ENCODE results near the gene RBM19.

The RBM19 gene

GRCh38 chr12:113926788-113927187 is 39.3 kb downstream of the RBM19 start:
- TF ChIP-seq EZH2phosphoT487 (IDR thresholded peaks at IDR 0.05; ENCODE audit: low read length) (no peak), EZH2 (optimal IDR thresholded peaks at IDR 0.05; ENCODE audit: low read depth, low read length) (no peak)
- TF ChIP-seq, protein P1, sequence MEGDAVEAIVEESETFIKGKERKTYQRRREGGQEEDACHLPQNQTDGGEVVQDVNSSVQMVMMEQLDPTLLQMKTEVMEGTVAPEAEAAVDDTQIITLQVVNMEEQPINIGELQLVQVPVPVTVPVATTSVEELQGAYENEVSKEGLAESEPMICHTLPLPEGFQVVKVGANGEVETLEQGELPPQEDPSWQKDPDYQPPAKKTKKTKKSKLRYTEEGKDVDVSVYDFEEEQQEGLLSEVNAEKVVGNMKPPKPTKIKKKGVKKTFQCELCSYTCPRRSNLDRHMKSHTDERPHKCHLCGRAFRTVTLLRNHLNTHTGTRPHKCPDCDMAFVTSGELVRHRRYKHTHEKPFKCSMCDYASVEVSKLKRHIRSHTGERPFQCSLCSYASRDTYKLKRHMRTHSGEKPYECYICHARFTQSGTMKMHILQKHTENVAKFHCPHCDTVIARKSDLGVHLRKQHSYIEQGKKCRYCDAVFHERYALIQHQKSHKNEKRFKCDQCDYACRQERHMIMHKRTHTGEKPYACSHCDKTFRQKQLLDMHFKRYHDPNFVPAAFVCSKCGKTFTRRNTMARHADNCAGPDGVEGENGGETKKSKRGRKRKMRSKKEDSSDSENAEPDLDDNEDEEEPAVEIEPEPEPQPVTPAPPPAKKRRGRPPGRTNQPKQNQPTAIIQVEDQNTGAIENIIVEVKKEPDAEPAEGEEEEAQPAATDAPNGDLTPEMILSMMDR (IDR thresholded peaks at IDR 0.05; ENCODE audit: low read length): no peak
- H4K20me1 ChIP-seq (ENCODE audit: insufficient read depth, low read length): no peaks in the 10 kb centered on the region
- H3K36me3 ChIP-seq (replicated peaks; ENCODE audit: insufficient read depth, low read length): no peaks in the 10 kb centered on the region
- no peaks in the 10 kb centered on the region for H3K4me1 ChIP-seq (ENCODE audit: low read length)
- H3K79me2 ChIP-seq (ENCODE audit: low read length): no peaks in the 10 kb centered on the region
- no peaks in the 10 kb centered on the region for H3F3A ChIP-seq (ENCODE audit: insufficient read depth, low read length)
- H3K9me2 ChIP-seq (replicated peaks; ENCODE audit: insufficient read depth, low read length): no peaks in the 10 kb centered on the region
- no peak overlapping the region for H3K9ac ChIP-seq (ENCODE audit: low read length)
- H3K9me3 ChIP-seq (replicated peaks; ENCODE audit: insufficient read depth, low read length): no peaks in the 10 kb centered on the region
- H3K27me3 ChIP-seq (replicated peaks; ENCODE audit: insufficient read depth, low read length): no peaks in the 10 kb centered on the region
- H3K4me3 ChIP-seq (ENCODE audit: low read length): no peak overlapping the region
- H3K27ac ChIP-seq (ENCODE audit: low read length): no peak overlapping the region
- H2AFZ ChIP-seq (ENCODE audit: low read length): no peak overlapping the region
- no peak overlapping the region for H3K4me2 ChIP-seq (ENCODE audit: low read depth, low read length)
- no peak for DNase-seq

GRCh38 chr12:113924341-113924740 is 41.8 kb downstream of the RBM19 start:
- no peaks in the 10 kb centered on the region for H3K9me3 ChIP-seq (replicated peaks; ENCODE audit: insufficient read depth, low read length)
- H3F3A ChIP-seq (ENCODE audit: insufficient read depth, low read length): no peaks in the 10 kb centered on the region
- TF ChIP-seq EZH2 (optimal IDR thresholded peaks at IDR 0.05; ENCODE audit: low read depth, low read length) (no peak), EZH2phosphoT487 (IDR thresholded peaks at IDR 0.05; ENCODE audit: low read length) (no peak)
- TF ChIP-seq, protein P1 (IDR thresholded peaks at IDR 0.05; ENCODE audit: low read length): no peak
- H2AFZ ChIP-seq (ENCODE audit: low read length): no peak overlapping the region
- H4K20me1 ChIP-seq (ENCODE audit: insufficient read depth, low read length): no peaks in the 10 kb centered on the region
- no peak overlapping the region for H3K4me2 ChIP-seq (ENCODE audit: low read depth, low read length)
- no peak overlapping the region for H3K9ac ChIP-seq (ENCODE audit: low read length)
- H3K27ac ChIP-seq (ENCODE audit: low read length): no peak overlapping the region
- DNase-seq: no peak
- no peak overlapping the region for H3K4me3 ChIP-seq (ENCODE audit: low read length)
- no peaks in the 10 kb centered on the region for H3K79me2 ChIP-seq (ENCODE audit: low read length)
- no peaks in the 10 kb centered on the region for H3K27me3 ChIP-seq (replicated peaks; ENCODE audit: insufficient read depth, low read length)
- no peaks in the 10 kb centered on the region for H3K36me3 ChIP-seq (replicated peaks; ENCODE audit: insufficient read depth, low read length)
- no peaks in the 10 kb centered on the region for H3K9me2 ChIP-seq (replicated peaks; ENCODE audit: insufficient read depth, low read length)
- no peaks in the 10 kb centered on the region for H3K4me1 ChIP-seq (ENCODE audit: low read length)

DNA sequence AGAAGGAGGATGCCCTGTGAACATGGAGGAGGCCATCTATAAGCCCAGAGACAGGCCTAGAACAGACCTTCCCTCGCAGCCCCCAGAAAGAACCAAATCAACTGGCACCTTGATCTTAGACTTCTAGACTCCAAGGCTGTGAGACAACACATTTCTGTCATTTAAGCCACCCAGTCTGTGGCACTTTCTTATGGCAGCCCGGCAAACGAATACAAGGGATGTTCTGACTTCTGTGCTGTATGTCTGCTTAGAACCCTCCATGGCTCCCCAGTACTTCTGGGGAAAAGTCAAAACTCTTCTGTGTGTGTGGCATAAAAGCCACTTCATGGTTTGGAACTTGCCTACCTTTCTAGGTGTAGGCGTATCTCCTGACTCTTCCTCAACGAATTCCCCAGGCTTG is 42.9 kb downstream of the RBM19 start:
- Histone ChIP-seq H3K4me2 (ENCODE audit: low read depth, low read length) (no peak overlapping the region), H3K4me1 (ENCODE audit: low read length) (no peaks in the 10 kb centered on the region), H3K79me2 (ENCODE audit: low read length) (no peaks in the 10 kb centered on the region), H3K27ac (ENCODE audit: low read length) (no peak overlapping the region), H3K36me3 (replicated peaks; ENCODE audit: insufficient read depth, low read length) (no peaks in the 10 kb centered on the region), H3K4me3 (ENCODE audit: low read length) (no peak overlapping the region), H2AFZ (ENCODE audit: low read length) (no peak overlapping the region), H3K27me3 (replicated peaks; ENCODE audit: insufficient read depth, low read length) (no peaks in the 10 kb centered on the region), H3K9me3 (replicated peaks; ENCODE audit: insufficient read depth, low read length) (no peaks in the 10 kb centered on the region), H3F3A (ENCODE audit: insufficient read depth, low read length) (no peaks in the 10 kb centered on the region), H3K9me2 (replicated peaks; ENCODE audit: insufficient read depth, low read length) (no peaks in the 10 kb centered on the region), H4K20me1 (ENCODE audit: insufficient read depth, low read length) (no peaks in the 10 kb centered on the region), H3K9ac (ENCODE audit: low read length) (no peak overlapping the region)
- TF ChIP-seq, protein P1 (IDR thresholded peaks at IDR 0.05; ENCODE audit: low read length): no peak
- TF ChIP-seq EZH2phosphoT487 (IDR thresholded peaks at IDR 0.05; ENCODE audit: low read length): no peak
- TF ChIP-seq EZH2 (optimal IDR thresholded peaks at IDR 0.05; ENCODE audit: low read depth, low read length): no peak
- DNase-seq: no peak
